SK-N-SH (cell line): ENCODE data around the gene SIK2. TPM values are rescaled to one million over a fixed set of nuclear protein-coding genes. Genes with fewer than 3 reads are reported as not detected.

Experiments
- CTCF ChIA-PET: fragments of 300-600, 350-600 bp; formaldehyde crosslinking; extraction: SDS; loops from one replicate; lab custom pipeline; 2021; lab: Yijun Ruan, JAX
- POLR2A ChIA-PET: fragments of 350-600 bp; sonication (Branson Sonifier 250); formaldehyde crosslinking; extraction: SDS; loops from one replicate; lab custom pipeline; 2020; ENCODE audit warnings: antibody characterized with exemption, inconsistent platforms; lab: Yijun Ruan, JAX
- DNase-seq: peaks from one replicate; pipeline ENCODE4 v3.0.0; 2012
- H2AFZ ChIP-seq: fragments of 200-600 bp; sonication (generic); 2 replicates; pipeline ENCODE4 v1.8.1; 2016; ENCODE audit warnings: antibody characterized with exemption, mild to moderate bottlenecking, low read depth
- H3F3A ChIP-seq: fragments of 200-600 bp; sonication (generic); replicated peaks from 2 replicates; pipeline ENCODE3; 2016; ENCODE audit warnings: antibody characterized with exemption, mild to moderate bottlenecking; ENCODE audit not compliant: insufficient read depth
- H3K27ac ChIP-seq, 2 experiments: fragments of 200-500 bp in 1 of 2; fragments of 200-600 bp in 1 of 2; sonication (Bioruptor generic) in 1 of 2; sonication (generic), shearing (Covaris generic) in 1 of 2; 2 replicates each; pipeline versions ENCODE4 v1.5.1 to v1.6.1; 2014 to 2016; ENCODE audit warnings: low read depth in 2 of 2, inconsistent platforms in 1 of 2, low read length in 1 of 2, mild to moderate bottlenecking in 1 of 2, mixed read lengths in 1 of 2
- H3K27me3 ChIP-seq: fragments of 200-600 bp; sonication (generic), shearing (Covaris generic); 2 replicates; pipeline ENCODE4 v1.6.1; 2016; ENCODE audit warnings: mixed run types; ENCODE audit not compliant: insufficient read depth
- H3K36me3 ChIP-seq, 2 experiments: fragments of 200-500 bp in 1 of 2; fragments of 200-600 bp in 1 of 2; sonication (Bioruptor generic) in 1 of 2; sonication (generic) in 1 of 2; replicated peaks in 1 of 2; 2 replicates each; pipeline versions ENCODE3 to v1.5.1; 2014 to 2016; ENCODE audit warnings: low read length in 1 of 2, mild to moderate bottlenecking in 1 of 2; ENCODE audit not compliant: insufficient read depth in 2 of 2, control insufficient read depth in 1 of 2
- H3K4me1 ChIP-seq, 2 experiments: fragments of 200-500 bp in 1 of 2; fragments of 200-600 bp in 1 of 2; sonication (Bioruptor generic) in 1 of 2; sonication (generic), shearing (Covaris generic) in 1 of 2; 2 replicates each; pipeline versions ENCODE4 v1.5.1 to v1.6.1; 2014 to 2016; ENCODE audit warnings: low read depth in 1 of 2, low read length in 1 of 2, mixed run types in 1 of 2; ENCODE audit not compliant: insufficient read depth in 2 of 2, control insufficient read depth in 1 of 2
- H3K4me2 ChIP-seq: fragments of 200-600 bp; sonication (generic), shearing (Covaris generic); 2 replicates; pipeline ENCODE4 v1.6.1; 2017; ENCODE audit warnings: mixed run types
- H3K4me3 ChIP-seq, 2 experiments: fragments of 200-500 bp in 1 of 2; fragments of 200-600 bp in 1 of 2; sonication (Bioruptor generic) in 1 of 2; sonication (generic), shearing (Covaris generic) in 1 of 2; 2 replicates each; pipeline versions ENCODE4 v1.5.1 to v1.8.1; 2014 to 2016; ENCODE audit warnings: low read depth in 2 of 2, inconsistent platforms in 1 of 2, low read length in 1 of 2, mild to moderate bottlenecking in 1 of 2, mixed read lengths in 1 of 2, moderate library complexity in 1 of 2
- H3K79me2 ChIP-seq: fragments of 200-600 bp; sonication (generic); 2 replicates; pipeline ENCODE4 v1.8.1; 2017; ENCODE audit warnings: mild to moderate bottlenecking; ENCODE audit not compliant: insufficient read depth
- H3K9ac ChIP-seq: fragments of 200-600 bp; sonication (generic); 2 replicates; pipeline ENCODE4 v1.6.1; 2017; ENCODE audit warnings: mixed run types
- H3K9me2 ChIP-seq: fragments of 200-600 bp; sonication (generic); 2 replicates; pipeline ENCODE4 v1.6.1; 2017; ENCODE audit warnings: mixed run types
- H3K9me3 ChIP-seq: fragments of 200-600 bp; sonication (generic); 2 replicates; pipeline ENCODE4 v1.6.1; 2017; ENCODE audit warnings: mixed run types, mild to moderate bottlenecking, moderate library complexity
- H4K20me1 ChIP-seq: fragments of 200-600 bp; sonication (generic); 2 replicates; pipeline ENCODE4 v1.6.1; 2017; ENCODE audit warnings: mild to moderate bottlenecking, mixed run types; ENCODE audit not compliant: insufficient read depth
- CTCF ChIP-seq: fragments of 200-600 bp; sonication (generic); IDR thresholded peaks from 2 replicates; pipeline ENCODE4 v1.6.1; 2017; ENCODE audit warnings: antibody characterized with exemption, mild to moderate bottlenecking, moderate library complexity
- ELF1 ChIP-seq: IDR thresholded peaks from 2 replicates; pipeline ENCODE4 v1.4.0; 2012
- EP300 ChIP-seq, 2 experiments: IDR thresholded peaks; 2 replicates each; pipeline versions ENCODE4 v1.4.0 to v1.6.1; 2012; ENCODE audit warnings: borderline replicate concordance in 1 of 2, low read depth in 1 of 2, low read length in 1 of 2
- EZH2phosphoT487 ChIP-seq: fragments of 200-600 bp; sonication (generic); IDR thresholded peaks from 2 replicates; pipeline ENCODE4 v1.6.1; 2017; ENCODE audit warnings: low read depth, mixed run types, mild to moderate bottlenecking, antibody characterized with exemption, moderate library complexity, borderline replicate concordance
- FOSL2 ChIP-seq: IDR thresholded peaks from 2 replicates; pipeline ENCODE4 v1.4.0; 2012; ENCODE audit warnings: low read depth, mild to moderate bottlenecking, moderate library complexity, borderline replicate concordance
- GABPA ChIP-seq: IDR thresholded peaks from 2 replicates; pipeline ENCODE4 v1.4.0; 2012; ENCODE audit warnings: low read depth, mild to moderate bottlenecking
- GATA2 ChIP-seq: sonication (generic); formaldehyde crosslinking; IDR thresholded peaks from 2 replicates; pipeline ENCODE4 v1.5.0; 2020; ENCODE audit warnings: mild to moderate bottlenecking, missing genetic modification reagents
- JUND ChIP-seq: IDR thresholded peaks from 2 replicates; pipeline ENCODE4 v1.4.0; 2012
- MAX ChIP-seq: IDR thresholded peaks from 2 replicates; pipeline ENCODE4 v1.4.0; 2012; ENCODE audit warnings: low read depth
- MXI1 ChIP-seq: IDR thresholded peaks from 2 replicates; pipeline ENCODE4 v1.6.1; 2012; ENCODE audit warnings: mild to moderate bottlenecking, low read depth, low read length, improper control_type of control experiment
- NFIC ChIP-seq: IDR thresholded peaks from 2 replicates; pipeline ENCODE4 v1.4.0; 2012; ENCODE audit warnings: borderline replicate concordance
- NRF1 ChIP-seq: IDR thresholded peaks from 2 replicates; pipeline ENCODE4 v1.6.1; 2012; ENCODE audit warnings: low read depth, mild to moderate bottlenecking, low read length
- POLR2AphosphoS5 ChIP-seq: IDR thresholded peaks from 2 replicates; pipeline ENCODE4 v1.6.1; 2012; ENCODE audit warnings: low read depth, low read length
- REST ChIP-seq: IDR thresholded peaks from 2 replicates; pipeline ENCODE4 v1.6.1; 2012; ENCODE audit warnings: mild to moderate bottlenecking, low read depth, low read length, moderate library complexity
- RFX5 ChIP-seq: IDR thresholded peaks from 2 replicates; pipeline ENCODE4 v1.6.1; 2012; ENCODE audit warnings: mild to moderate bottlenecking, improper control_type of control experiment, low read length
- RXRA ChIP-seq: IDR thresholded peaks from 2 replicates; pipeline ENCODE4 v1.4.0; 2012; ENCODE audit warnings: low read depth, mild to moderate bottlenecking, borderline replicate concordance
- SIN3A ChIP-seq: IDR thresholded peaks from 2 replicates; pipeline ENCODE4 v1.6.1; 2012; ENCODE audit warnings: low read depth, mild to moderate bottlenecking, low read length, moderate library complexity, borderline replicate concordance
- SMC3 ChIP-seq: IDR thresholded peaks from 2 replicates; pipeline ENCODE4 v1.6.1; 2012; ENCODE audit warnings: low read depth, low read length, improper control_type of control experiment
- TAF1 ChIP-seq: IDR thresholded peaks from 2 replicates; pipeline ENCODE4 v1.6.1; 2012; ENCODE audit warnings: low read depth, mild to moderate bottlenecking, low read length, moderate library complexity, borderline replicate concordance
- TEAD4 ChIP-seq: IDR thresholded peaks from 2 replicates; pipeline ENCODE4 v1.4.0; 2012; ENCODE audit warnings: mild to moderate bottlenecking, borderline replicate concordance; ENCODE audit not compliant: insufficient read depth
- USF1 ChIP-seq: IDR thresholded peaks from 2 replicates; pipeline ENCODE4 v1.4.0; 2012; ENCODE audit warnings: low read depth, borderline replicate concordance
- WGBS: methylation state at CpG from one replicate; pipeline ENCODE4 v1.1.6; 2017; ENCODE audit warnings: low lambda C conversion rate; 5-methylcytosine and 5-hydroxymethylcytosine counted together
- polyA plus RNA-seq, 3 experiments: library from polyadenylated mRNA; depleted of rRNA; stranded (reverse); fragments of >200 nt; gene quantifications; 2 replicates each; pipeline ENCODE4 v1.2.3, GENCODE V29; 2012
- TF ChIP-seq, protein P1 (sequence below): fragments of 150-350 bp; IDR thresholded peaks from 2 replicates; pipeline ENCODE4 v1.6.1; 2016; ENCODE audit warnings: mild to moderate bottlenecking, low read depth, low read length

SIK2 gene
- polyA plus RNA-seq (2012; rRNA removed) = 8.9 and 9.7 TPM in 2 replicates
- polyA plus RNA-seq (2012; cell fraction: cytosol; rRNA removed) = 6.1 and 6.8 TPM in 2 replicates
- polyA plus RNA-seq (2012; cell fraction: nucleus; rRNA removed) = 12.6 and 16.1 TPM in 2 replicates

DNA sequence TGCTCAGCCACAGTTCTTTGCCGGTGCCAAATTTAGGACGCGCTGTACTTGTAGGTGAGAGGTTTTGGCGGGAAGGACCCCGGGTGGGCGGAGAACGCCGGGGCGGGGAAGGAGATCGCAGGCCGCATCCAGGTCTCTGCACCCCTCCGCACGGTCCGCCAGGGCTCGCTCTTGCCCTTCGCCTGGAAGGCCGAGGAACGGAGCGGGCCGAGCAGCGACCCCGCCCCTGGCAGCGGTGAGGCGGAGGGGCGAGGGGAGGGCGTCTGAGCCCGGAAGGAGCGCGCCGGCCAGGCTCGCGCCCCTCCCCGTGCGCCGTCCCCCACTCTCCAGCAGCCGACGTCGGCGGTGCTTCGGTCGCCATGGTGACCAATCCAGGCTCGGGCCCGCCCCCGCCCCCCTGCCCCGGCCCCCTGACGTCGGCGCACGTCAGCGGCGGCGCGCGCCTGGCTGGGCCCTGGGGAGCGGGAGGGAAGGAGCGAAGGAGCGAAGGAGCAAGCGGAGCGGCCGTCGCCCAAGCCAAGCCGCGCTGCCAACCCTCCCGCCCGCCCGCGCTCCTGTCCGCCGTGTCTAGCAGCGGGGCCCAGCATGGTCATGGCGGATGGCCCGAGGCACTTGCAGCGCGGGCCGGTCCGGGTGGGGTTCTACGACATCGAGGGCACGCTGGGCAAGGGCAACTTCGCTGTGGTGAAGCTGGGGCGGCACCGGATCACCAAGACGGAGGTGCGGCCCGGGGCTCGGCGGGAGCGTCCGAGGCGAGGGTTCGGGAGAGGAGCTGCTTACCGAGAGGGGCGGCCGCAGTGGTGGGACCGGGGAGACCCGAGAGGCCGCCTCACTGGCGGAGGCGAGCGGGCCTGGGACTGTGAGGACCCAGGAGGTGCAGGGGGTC is at the start of gene SIK2:
TSS of gene SIK2 (plus strand) at position 471 of the 886 bp plus-strand sequence. CDS start at position 586, 115 bp downstream.
- Histone ChIP-seq H3K4me3 (peak within 1 kb of the TSS; percentile 82 to 95), H2AFZ (peak within 1 kb of the TSS; percentile 98), H3K79me2 (peaks cover 46% of the 10 kb centered on the region), H3K27me3 (no peaks in the 10 kb centered on the region), H3K27ac (peak within 1 kb of the TSS; percentile 74 to 90), H3F3A (peaks cover 10% of the 10 kb centered on the region), H3K36me3 (no peaks in the 10 kb centered on the region), H4K20me1 (peaks cover 28% of the 10 kb centered on the region; the same call in 1 of the 2 replicates), H3K9me3 (no peaks in the 10 kb centered on the region), H3K4me2 (peak within 1 kb of the TSS; percentile 82), H3K4me1 (peaks cover 12 to 13% of the 10 kb centered on the region in 2 experiments; a peak in 3 of 4 replicates), H3K9me2 (no peaks in the 10 kb centered on the region), H3K9ac (peak within 1 kb of the TSS; percentile 95)
- DNase-seq = peak; percentile 98
- under 1% methylated on average over 13 of the region's 100 CpGs for WGBS
- ChIA-PET CTCF (interaction anchor here (0.6 to 4.7 kb wide), 20 partner anchors 10 to 269 kb away, joined by 3 to 184 read pairs (median 4); partner anchors contain the start of genes ALG9 and PPP2R1B), POLR2A (interaction anchor here (0.5 kb wide), 1 partner anchor 294 kb away, joined by 3 read pairs; no protein-coding TSS in a partner anchor)
- TF ChIP-seq EP300 (IDR thresholded peaks at IDR 0.05; ENCODE audit: borderline replicate concordance in 1 of 2, low read depth in 1 of 2, low read length in 1 of 2) = peak; percentile 17 to 41; a peak in 3 of 4 replicates
- TF ChIP-seq, protein P1, sequence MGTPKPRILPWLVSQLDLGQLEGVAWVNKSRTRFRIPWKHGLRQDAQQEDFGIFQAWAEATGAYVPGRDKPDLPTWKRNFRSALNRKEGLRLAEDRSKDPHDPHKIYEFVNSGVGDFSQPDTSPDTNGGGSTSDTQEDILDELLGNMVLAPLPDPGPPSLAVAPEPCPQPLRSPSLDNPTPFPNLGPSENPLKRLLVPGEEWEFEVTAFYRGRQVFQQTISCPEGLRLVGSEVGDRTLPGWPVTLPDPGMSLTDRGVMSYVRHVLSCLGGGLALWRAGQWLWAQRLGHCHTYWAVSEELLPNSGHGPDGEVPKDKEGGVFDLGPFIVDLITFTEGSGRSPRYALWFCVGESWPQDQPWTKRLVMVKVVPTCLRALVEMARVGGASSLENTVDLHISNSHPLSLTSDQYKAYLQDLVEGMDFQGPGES = no peak
- no peak for TF ChIP-seq TEAD4
- TF ChIP-seq NRF1 = peak; percentile 24
- peak; percentile 32; the same call in 1 of the 2 replicates for TF ChIP-seq GABPA
- peak; percentile 79 for TF ChIP-seq CTCF
- peak; percentile 55 for TF ChIP-seq TAF1
- TF ChIP-seq NFIC = no peak
- TF ChIP-seq REST = no peak; the same call in 1 of the 2 replicates
- TF ChIP-seq ELF1 = peak; percentile 79
- TF ChIP-seq JUND = no peak
- no peak for TF ChIP-seq EZH2phosphoT487
- no peak; the same call in 1 of the 2 replicates for TF ChIP-seq RFX5
- no peak; the same call in 1 of the 2 replicates for TF ChIP-seq POLR2AphosphoS5
- peak; percentile 100 for TF ChIP-seq SMC3
- TF ChIP-seq GATA2 (CRISPR knock-in tag) = no peak; the same call in 1 of the 2 replicates
- peak; percentile 87; the same call in 1 of the 2 replicates for TF ChIP-seq SIN3A
- TF ChIP-seq MXI1 = 0 out of 2 replicates have a peak, but pooled peaks have one; percentile 18
- no peak for TF ChIP-seq USF1
- no peak for TF ChIP-seq RXRA
- TF ChIP-seq MAX = peak; percentile 71; the same call in 1 of the 2 replicates
- no peak for TF ChIP-seq FOSL2
